Fibroblast of skin of right biceps (primary cell): ENCODE measurements around the gene PIPOX.

Source experiments
- DNase-seq: peaks from one replicate; pipeline ENCODE4 v3.0.0-alpha.2; 2013

PIPOX gene

DNA sequence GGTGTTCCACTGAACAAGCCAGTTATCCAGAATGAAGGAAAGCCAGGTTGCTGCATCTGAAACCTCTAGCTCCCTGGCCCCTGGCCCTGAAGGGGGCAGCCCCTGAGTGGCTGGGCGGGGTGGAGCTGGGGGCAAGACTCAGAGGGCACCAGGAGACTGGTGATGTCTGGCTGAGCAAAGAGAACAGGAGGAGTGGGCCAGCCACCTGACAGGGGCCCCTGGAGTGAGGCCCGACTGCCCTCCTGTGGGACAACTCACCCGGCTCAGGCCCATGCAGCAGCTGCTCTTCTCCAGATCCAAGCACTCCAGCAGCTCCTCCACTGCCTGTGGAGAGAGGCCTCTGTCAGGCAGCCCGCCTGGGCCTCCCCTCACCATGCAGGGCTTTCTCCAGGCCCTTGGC lies 60.4 kb downstream of the PIPOX start:
- no peak for DNase-seq
